Measurements from ENCODE around the gene MYBPH. TPM values are rescaled to one million over a fixed set of nuclear protein-coding genes. Genes with fewer than 3 reads are reported as not detected.

Gene MYBPH
- polyA plus RNA-seq, 2 of the 4 experiments (the other 2 are of a cell fraction) = not detected

- ATAC-seq (no peak), DNase-seq (ENCODE audit: low read depth in 1 of 2, low spot score in 1 of 2) (no peak), FAIRE-seq (no peak)
- H3K4me3 ChIP-seq = no peak overlapping the region
- TF ChIP-seq JUN (IDR thresholded peaks at IDR 0.05) = no peak
- TF ChIP-seq KDM5A (IDR thresholded peaks at IDR 0.05) = no peak
- TF ChIP-seq HES2 (IDR thresholded peaks at IDR 0.05) = no peak
- TF ChIP-seq RCOR1 (IDR thresholded peaks at IDR 0.05; ENCODE audit: low read depth, low read length) = no peak
- TF ChIP-seq SREBF2 (IDR thresholded peaks at IDR 0.05) = no peak
- TF ChIP-seq RARB (CRISPR knock-in tag; IDR thresholded peaks at IDR 0.05) = no peak
- no peak for TF ChIP-seq FOSB (CRISPR knock-in tag; IDR thresholded peaks at IDR 0.05)
- TF ChIP-seq MAZ (IDR thresholded peaks at IDR 0.05; ENCODE audit: borderline replicate concordance, low read depth, low read length) = no peak
- no peak for TF ChIP-seq ZNF302 (CRISPR knock-in tag; IDR thresholded peaks at IDR 0.05)
- TF ChIP-seq HMGXB4 (CRISPR knock-in tag; IDR thresholded peaks at IDR 0.05; ENCODE audit: borderline replicate concordance) = no peak
- TF ChIP-seq BCL3 (IDR thresholded peaks at IDR 0.05) = no peak
- TF ChIP-seq CEBPB (IDR thresholded peaks at IDR 0.05) = no peak
- no peak for TF ChIP-seq GATA3 (IDR thresholded peaks at IDR 0.05; ENCODE audit: borderline replicate concordance)
- TF ChIP-seq REST (IDR thresholded peaks at IDR 0.05) = no peak
- TF ChIP-seq HOXA7 (CRISPR knock-in tag; IDR thresholded peaks at IDR 0.05) = no peak
- TF ChIP-seq ELK1 (IDR thresholded peaks at IDR 0.05; ENCODE audit: low read depth, low read length) = no peak
- TF ChIP-seq ZFP36 (IDR thresholded peaks at IDR 0.05; ENCODE audit: borderline replicate concordance, partially characterized antibody) = no peak
- TF ChIP-seq HOXB13 (CRISPR knock-in tag; IDR thresholded peaks at IDR 0.05; ENCODE audit: low read depth) = no peak
- no peak overlapping the region for H3K4me2 ChIP-seq
- no peak overlapping the region for H3K27ac ChIP-seq
- 3% methylated on average over 1 of the region's 1 CpG for WGBS (ENCODE audit: missing lambda C conversion rate)
- H3K4me1 ChIP-seq = no peaks in the 10 kb centered on the region
- CTCF ChIA-PET = interaction anchor here (0.8 to 7.5 kb wide), 8 partner anchors 8 to 169 kb away, joined by 3 to 84 read pairs (median 4); no protein-coding TSS in a partner anchor
- no peaks in the 10 kb centered on the region for H3K9me3 ChIP-seq
- POLR2A ChIA-PET = no interaction called here
Observed at GRCh38 chr1:203208181-203208580, 32.6 kb upstream of the MYBPH start.

GRCh38 chr1:203207751-203208150, 32.1 kb upstream of the MYBPH start:
- Histone ChIP-seq H3K9me3 (no peaks in the 10 kb centered on the region), H3K27ac (no peak overlapping the region), H3K4me2 (no peak overlapping the region), H3K4me1 (no peaks in the 10 kb centered on the region), H3K4me3 (no peak overlapping the region)
- POLR2A ChIA-PET = no interaction called here
- FAIRE-seq = no peak
- ATAC-seq = no peak
- WGBS (ENCODE audit: missing lambda C conversion rate) = 17% methylated on average over 2 of the region's 2 CpGs
- DNase-seq (ENCODE audit: low read depth in 1 of 2, low spot score in 1 of 2) = no peak
- CTCF ChIA-PET = interaction anchor here (0.8 to 7.5 kb wide), 7 partner anchors 8 to 169 kb away, joined by 3 to 84 read pairs (median 5); no protein-coding TSS in a partner anchor
- no peak for TF ChIP-seq HDAC2 (IDR thresholded peaks at IDR 0.05)
- TF ChIP-seq MAX (IDR thresholded peaks at IDR 0.05) = no peak
- TF ChIP-seq TFCP2L1 (CRISPR knock-in tag; IDR thresholded peaks at IDR 0.05) = no peak
- TF ChIP-seq KDM1A (IDR thresholded peaks at IDR 0.05; ENCODE audit: low read depth) = no peak
- TF ChIP-seq HOXB5 (CRISPR knock-in tag; IDR thresholded peaks at IDR 0.05) = no peak
- TF ChIP-seq MAZ (IDR thresholded peaks at IDR 0.05; ENCODE audit: borderline replicate concordance, low read depth, low read length) = no peak
- TF ChIP-seq SREBF2 (IDR thresholded peaks at IDR 0.05) = no peak
- no peak for TF ChIP-seq ZFP36 (IDR thresholded peaks at IDR 0.05; ENCODE audit: borderline replicate concordance, partially characterized antibody)
- no peak for TF ChIP-seq MAFK (IDR thresholded peaks at IDR 0.05; ENCODE audit: partially characterized antibody)
- TF ChIP-seq PBX3 (IDR thresholded peaks at IDR 0.05) = no peak
- no peak for TF ChIP-seq EHF (CRISPR knock-in tag; IDR thresholded peaks at IDR 0.05)
- no peak for TF ChIP-seq FOXS1 (CRISPR knock-in tag; IDR thresholded peaks at IDR 0.05)
- TF ChIP-seq BCL3 (IDR thresholded peaks at IDR 0.05) = no peak
- no peak for TF ChIP-seq NR3C1 (IDR thresholded peaks at IDR 0.05)
- no peak for TF ChIP-seq EP300 (IDR thresholded peaks at IDR 0.05)
